ENCODE results near the gene ANO1.

Gene ANO1

DNA sequence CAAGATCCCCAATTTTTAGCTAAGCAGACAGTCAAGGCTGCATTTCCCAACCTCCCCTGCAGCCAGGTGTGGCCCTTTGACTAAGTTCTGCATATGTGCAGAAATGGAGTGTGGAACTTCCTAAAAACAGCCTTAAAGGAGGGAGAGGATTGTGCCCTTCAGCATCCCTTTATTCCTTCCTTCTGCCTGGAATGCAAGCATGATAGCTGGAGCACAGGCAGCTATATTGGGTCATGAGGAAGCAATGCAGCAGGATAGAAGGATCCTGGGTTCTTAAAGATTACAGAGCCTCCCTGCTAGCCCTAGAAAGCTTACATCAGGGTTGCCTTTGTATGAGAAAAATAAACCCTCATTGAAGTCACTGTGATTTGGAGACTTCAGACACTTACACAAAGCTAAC is 154.9 kb downstream of the ANO1 start:
- in situ Hi-C loops (cut with HindIII; ENCODE audit: low sequenced_read_pairs): no loop called here
- H3K4me3 ChIP-seq (ENCODE audit: low read depth, low read length): no peak overlapping the region
- no peak for DNase-seq (ENCODE audit: low read depth)
- TF ChIP-seq, protein P1, sequence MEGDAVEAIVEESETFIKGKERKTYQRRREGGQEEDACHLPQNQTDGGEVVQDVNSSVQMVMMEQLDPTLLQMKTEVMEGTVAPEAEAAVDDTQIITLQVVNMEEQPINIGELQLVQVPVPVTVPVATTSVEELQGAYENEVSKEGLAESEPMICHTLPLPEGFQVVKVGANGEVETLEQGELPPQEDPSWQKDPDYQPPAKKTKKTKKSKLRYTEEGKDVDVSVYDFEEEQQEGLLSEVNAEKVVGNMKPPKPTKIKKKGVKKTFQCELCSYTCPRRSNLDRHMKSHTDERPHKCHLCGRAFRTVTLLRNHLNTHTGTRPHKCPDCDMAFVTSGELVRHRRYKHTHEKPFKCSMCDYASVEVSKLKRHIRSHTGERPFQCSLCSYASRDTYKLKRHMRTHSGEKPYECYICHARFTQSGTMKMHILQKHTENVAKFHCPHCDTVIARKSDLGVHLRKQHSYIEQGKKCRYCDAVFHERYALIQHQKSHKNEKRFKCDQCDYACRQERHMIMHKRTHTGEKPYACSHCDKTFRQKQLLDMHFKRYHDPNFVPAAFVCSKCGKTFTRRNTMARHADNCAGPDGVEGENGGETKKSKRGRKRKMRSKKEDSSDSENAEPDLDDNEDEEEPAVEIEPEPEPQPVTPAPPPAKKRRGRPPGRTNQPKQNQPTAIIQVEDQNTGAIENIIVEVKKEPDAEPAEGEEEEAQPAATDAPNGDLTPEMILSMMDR (IDR thresholded peaks at IDR 0.05; ENCODE audit: low read depth, low read length, missing control alignments): no peak

DNA sequence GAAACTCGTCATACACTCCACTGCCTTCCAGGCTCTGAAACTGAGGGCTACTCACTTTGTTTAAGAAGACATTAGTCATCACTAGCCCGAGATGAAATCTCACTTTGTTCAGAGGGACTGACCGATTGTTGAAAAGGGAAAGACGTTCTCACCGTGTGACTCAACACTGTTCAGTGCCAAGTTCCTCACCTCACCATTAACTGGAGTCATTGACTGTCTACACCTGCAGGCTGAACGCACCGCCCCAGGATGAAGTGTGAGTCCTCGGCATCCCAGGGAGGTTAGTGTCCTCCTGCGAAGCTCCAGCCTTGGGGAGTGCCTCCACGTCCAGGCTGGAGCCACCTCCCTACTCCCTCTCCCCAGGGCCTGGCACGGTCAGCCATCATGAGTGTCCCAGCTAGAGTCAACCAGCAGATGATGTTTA is 155.4 kb downstream of the ANO1 start:
- DNase-seq (ENCODE audit: low read depth): peak; percentile 59
- no peak overlapping the region for H3K4me3 ChIP-seq (ENCODE audit: low read depth, low read length)
- TF ChIP-seq, protein P1 (IDR thresholded peaks at IDR 0.05; ENCODE audit: low read depth, low read length, missing control alignments): no peak
- in situ Hi-C loops (cut with HindIII; ENCODE audit: low sequenced_read_pairs): no loop called here

DNA sequence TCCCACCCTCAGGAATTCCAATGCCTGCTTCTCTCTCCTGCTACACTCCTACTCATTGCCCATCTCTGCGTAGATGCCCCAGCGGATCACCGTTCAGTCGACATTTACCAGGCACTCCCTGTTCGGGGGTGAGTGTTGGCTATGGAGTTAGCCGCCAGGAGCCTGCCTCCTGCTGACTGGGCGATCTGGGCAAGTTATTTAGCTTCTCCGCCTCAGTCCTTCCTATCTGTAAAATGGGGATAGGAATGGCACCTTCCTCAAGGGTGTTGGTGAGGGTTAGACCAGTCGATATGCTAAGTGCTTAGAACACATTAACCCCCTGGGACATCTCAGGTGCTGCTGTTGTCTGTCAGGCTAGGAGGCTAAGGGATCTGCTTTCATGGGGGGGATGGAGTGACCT is 155.8 kb downstream of the ANO1 start:
- in situ Hi-C loops (cut with HindIII; ENCODE audit: low sequenced_read_pairs): no loop called here
- TF ChIP-seq, protein P1 (IDR thresholded peaks at IDR 0.05; ENCODE audit: low read depth, low read length, missing control alignments): no peak
- DNase-seq (ENCODE audit: low read depth): no peak
- no peak overlapping the region for H3K4me3 ChIP-seq (ENCODE audit: low read depth, low read length)

All from astrocyte of the cerebellum (primary cell).